HEK293 (cell line): ENCODE measurements around the gene DSG3.

Experiments used
- CTCF ChIP-seq: fragments of 450-650 bp; formaldehyde crosslinking; IDR thresholded peaks from 2 replicates; pipeline ENCODE4 v1.5.1; 2016; ENCODE audit warnings: missing biosample characterization, missing genetic modification characterization
- YY1 ChIP-seq: fragments of 450-650 bp; formaldehyde crosslinking; IDR thresholded peaks from 2 replicates; pipeline ENCODE4 v1.5.1; 2018; ENCODE audit warnings: missing biosample characterization, missing genetic modification characterization
- ZNF174 ChIP-seq: fragments of 450-650 bp; formaldehyde crosslinking; IDR thresholded peaks from 2 replicates; pipeline ENCODE4 v1.5.0; 2017; ENCODE audit warnings: missing biosample characterization, mild to moderate bottlenecking, missing genetic modification characterization
- ZNF555 ChIP-seq: fragments of 450-650 bp; formaldehyde crosslinking; conservative IDR thresholded peaks from 2 replicates; pipeline ENCODE4 v1.5.1; 2017; ENCODE audit warnings: missing biosample characterization, mild to moderate bottlenecking, missing genetic modification characterization, inconsistent platforms
- ZNF626 ChIP-seq: fragments of 450-650 bp; sonication (Bioruptor Pico); formaldehyde crosslinking; IDR thresholded peaks from 2 replicates; pipeline ENCODE4 v1.5.1; 2018; ENCODE audit warnings: missing biosample characterization, missing genetic modification characterization, inconsistent platforms

GRCh38 chr18:31469629-31470028, 22.1 kb downstream of the DSG3 start:
- no peak for TF ChIP-seq CTCF
- no peak for TF ChIP-seq ZNF555 (tag by site-specific recombination)
- no peak for TF ChIP-seq ZNF626 (tag by site-specific recombination)
- no peak for TF ChIP-seq YY1 (tag by site-specific recombination)
- TF ChIP-seq ZNF174, result no peak
